GM12878 (cell line): ENCODE results near the gene DENND1B. TPM values are rescaled to one million over a fixed set of nuclear protein-coding genes. Genes with fewer than 3 reads are reported as not detected.

Source experiments
- ATAC-seq: fragments of 200-7000 bp; cut with Tn5 transposase; 3 replicates; pipeline ENCODE4 v1.9.1; 2020; ENCODE audit warnings: mild to moderate bottlenecking, moderate library complexity
- BruUV-seq: library from RNA; stranded (reverse); fragments of 400-500 nt; replicated peaks from 2 replicates; lab custom pipeline; 2021; lab: Mats Ljungman, UMichigan
- CTCF ChIA-PET: fragments of 300-600 bp; sonication (Branson Sonifier 250); formaldehyde crosslinking; extraction: SDS; loops from one replicate; lab custom pipeline; 2021; ENCODE audit warnings: inconsistent platforms; lab: Yijun Ruan, JAX
- POLR2A ChIA-PET: fragments of 350-600 bp; formaldehyde crosslinking; extraction: SDS; loops from one replicate; lab custom pipeline; 2021; ENCODE audit warnings: inconsistent platforms; lab: Charles Lee
- RAD21 ChIA-PET: fragments of 300-600 bp; sonication (Branson Sonifier 250); formaldehyde crosslinking; loops from one replicate; lab custom pipeline; 2023; ENCODE audit warnings: antibody characterized with exemption; ENCODE audit not compliant: unreplicated experiment; lab: Charles Lee
- SMC1A ChIA-PET: fragments of 300-600 bp; sonication (Branson Sonifier 250); formaldehyde crosslinking; loops from one replicate; lab custom pipeline; 2023; ENCODE audit not compliant: unreplicated experiment, uncharacterized antibody; lab: Charles Lee
- DNase-seq: peaks from one replicate; pipeline ENCODE4 v3.0.0-alpha.2; 2011; ENCODE audit warnings: low read depth, low spot score
- FAIRE-seq: peaks from 3 replicates; lab custom pipeline; 2011; peaks lifted over from hg19 to GRCh38; lab: Jason Lieb, UNC
- H2AFZ ChIP-seq: 2 replicates; pipeline ENCODE4 v1.6.0; 2011; ENCODE audit warnings: low read depth, low read length, control low read depth; ENCODE audit not compliant: control insufficient read depth
- H3K27ac ChIP-seq: 2 replicates; pipeline ENCODE4 v1.5.1; 2011; ENCODE audit warnings: control low read depth; ENCODE audit not compliant: control insufficient read depth, insufficient read depth
- H3K27me3 ChIP-seq, 2 experiments: replicated peaks in 1 of 2; 2 replicates each; pipeline versions ENCODE4 v1.6.0 to v1.6.1; 2011; ENCODE audit warnings: low read length in 1 of 2; ENCODE audit not compliant: control insufficient read depth in 2 of 2, insufficient read depth in 2 of 2
- H3K36me3 ChIP-seq, 2 experiments: 2 replicates each; pipeline ENCODE4 v1.5.1; 2011; ENCODE audit warnings: low read length in 1 of 2; ENCODE audit not compliant: control insufficient read depth in 2 of 2, insufficient read depth in 2 of 2
- H3K4me1 ChIP-seq: 2 replicates; pipeline ENCODE4 v1.6.1; 2011; ENCODE audit warnings: mild to moderate bottlenecking, low read length, moderate library complexity, mixed read lengths; ENCODE audit not compliant: control insufficient read depth, insufficient read depth
- H3K4me2 ChIP-seq: 2 replicates; pipeline ENCODE4 v1.6.0; 2011; ENCODE audit warnings: control low read depth; ENCODE audit not compliant: control insufficient read depth, insufficient read depth
- H3K4me3 ChIP-seq: fragments of 200-600 bp; sonication (generic); 2 replicates; pipeline ENCODE4 v1.5.1; 2016
- H3K79me2 ChIP-seq: 2 replicates; pipeline ENCODE4 v1.6.0; 2011; ENCODE audit warnings: low read length; ENCODE audit not compliant: control insufficient read depth, insufficient read depth
- H3K9ac ChIP-seq: 2 replicates; pipeline ENCODE4 v1.8.0; 2011; ENCODE audit warnings: low read length, control low read depth, mixed read lengths; ENCODE audit not compliant: control insufficient read depth, insufficient read depth
- H3K9me3 ChIP-seq: replicated peaks from 3 replicates; pipeline ENCODE4 v1.5.1; 2011; ENCODE audit warnings: mild to moderate bottlenecking, low read length; ENCODE audit not compliant: control insufficient read depth, insufficient read depth
- H4K20me1 ChIP-seq: 2 replicates; pipeline ENCODE4 v1.6.0; 2011; ENCODE audit not compliant: control insufficient read depth, insufficient read depth
- NKRF ChIP-seq: fragments of 450-650 bp; conservative IDR thresholded peaks from 2 replicates; pipeline ENCODE4 v1.6.1; 2017; ENCODE audit warnings: mild to moderate bottlenecking, moderate library complexity
- RAD51 ChIP-seq: fragments of 450-650 bp; IDR thresholded peaks from 2 replicates; pipeline ENCODE4 v1.6.1; 2016; ENCODE audit warnings: moderate library complexity, mild to moderate bottlenecking, inconsistent platforms
- SPI1 ChIP-seq: IDR thresholded peaks from 2 replicates; pipeline ENCODE4 v1.6.1; 2011; ENCODE audit warnings: low read depth, mild to moderate bottlenecking, low read length, moderate library complexity, borderline replicate concordance; ENCODE audit not compliant: insufficient read depth
- ZNF24 ChIP-seq: fragments of 450-650 bp; IDR thresholded peaks from 2 replicates; pipeline ENCODE4 v1.6.1; 2017; ENCODE audit warnings: antibody characterized with exemption, mild to moderate bottlenecking
- ZNF687 ChIP-seq: fragments of 450-650 bp; IDR thresholded peaks from 2 replicates; pipeline ENCODE4 v1.6.1; 2017; ENCODE audit warnings: mild to moderate bottlenecking, moderate library complexity
- WGBS: methylation state at CpG from one replicate; pipeline ENCODE4 v1.1.6; 2016; ENCODE audit warnings: low lambda C conversion rate; ENCODE audit not compliant: insufficient replicate concordance, insufficient coverage; ENCODE audit errors: missing lambda C conversion rate; 5-methylcytosine and 5-hydroxymethylcytosine counted together
- in situ Hi-C: fragments of 300-500 bp; cut with MboI; formaldehyde crosslinking; loops from 9 replicates; pipeline ENCODE4 v1.14.3; 2018; ENCODE audit warnings: mixed read lengths
- intact Hi-C: fragments of 100-400 bp; cut with micrococcal nuclease; formaldehyde crosslinking; loops from one replicate; pipeline ENCODE4 v1.14.2; 2022; ENCODE audit not compliant: unreplicated experiment
- polyA plus RNA-seq, 11 experiments: library from polyadenylated mRNA; depleted of rRNA in 4 of 11; unstranded in 6 of 11; stranded (reverse) in 5 of 11; fragments of >200 nt; fragmentation: Nextera tagmentation in 4 of 11; fragmentation: Illumina TruSeq in 1 of 11; extraction: Ambion mirVana in 4 of 11; extraction: Trizol in 1 of 11; gene quantifications; 1 replicate in 1 of 11; 2 replicates in 10 of 11; pipeline versions ENCODE4 v1.2.1 to v1.2.3, GENCODE V29; 2011 to 2016; ENCODE audit warnings: inconsistent platforms in 2 of 11, missing spikeins in 2 of 11, low read depth in 1 of 11
- total RNA-seq, 4 experiments: library from RNA; depleted of rRNA in 3 of 4; stranded (reverse); fragments of >200 nt in 3 of 4; fragmentation: Illumina TruSeq in 1 of 4; extraction: Trizol in 1 of 4; gene quantifications; 2 replicates each; pipeline versions ENCODE4 v1.2.1 to v1.2.3, GENCODE V29; 2013 to 2021
- TF ChIP-seq, protein P1 (sequence below): fragments of 450-650 bp; IDR thresholded peaks from 2 replicates; pipeline ENCODE4 v1.6.1; 2016; ENCODE audit warnings: mild to moderate bottlenecking

Gene DENND1B
- total and polyA plus RNA-seq, 10 of the 15 experiments (the other 5 are each of a cell fraction or from before 2014, with no cell fraction given) = 1.7 to 10.7 (median 8.0) TPM

- H4K20me1 ChIP-seq = no peaks in the 10 kb centered on the region
- no peak overlapping the region for H3K9ac ChIP-seq
- H3K79me2 ChIP-seq = no peaks in the 10 kb centered on the region
- CTCF ChIA-PET = no interaction called here
- no peak overlapping the region for H3K4me3 ChIP-seq
- WGBS = 9% methylated on average over 3 of the region's 3 CpGs
- no peak overlapping the region for H3K4me2 ChIP-seq
- no peak for FAIRE-seq
- no peaks in the 10 kb centered on the region for H3K36me3 ChIP-seq
- H3K27me3 ChIP-seq = no peaks in the 10 kb centered on the region
- intact Hi-C loops (no loop called here), in situ Hi-C loops (no loop called here)
- no peak overlapping the region for H3K27ac ChIP-seq
- SMC1A ChIA-PET = no interaction called here
- POLR2A ChIA-PET = no interaction called here
- TF ChIP-seq NKRF = no peak
- no peak for TF ChIP-seq RAD51
- no peak for TF ChIP-seq ZNF687
- TF ChIP-seq, protein P1, sequence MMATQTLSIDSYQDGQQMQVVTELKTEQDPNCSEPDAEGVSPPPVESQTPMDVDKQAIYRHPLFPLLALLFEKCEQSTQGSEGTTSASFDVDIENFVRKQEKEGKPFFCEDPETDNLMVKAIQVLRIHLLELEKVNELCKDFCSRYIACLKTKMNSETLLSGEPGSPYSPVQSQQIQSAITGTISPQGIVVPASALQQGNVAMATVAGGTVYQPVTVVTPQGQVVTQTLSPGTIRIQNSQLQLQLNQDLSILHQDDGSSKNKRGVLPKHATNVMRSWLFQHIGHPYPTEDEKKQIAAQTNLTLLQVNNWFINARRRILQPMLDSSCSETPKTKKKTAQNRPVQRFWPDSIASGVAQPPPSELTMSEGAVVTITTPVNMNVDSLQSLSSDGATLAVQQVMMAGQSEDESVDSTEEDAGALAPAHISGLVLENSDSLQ = no peak
- no peak for TF ChIP-seq ZNF24
- TF ChIP-seq SPI1 = no peak
- no TSS peak for BruUV-seq
- no peak for ATAC-seq
- no peaks in the 10 kb centered on the region for H3K4me1 ChIP-seq
- no peak for DNase-seq
- no peaks in the 10 kb centered on the region for H3K9me3 ChIP-seq
- no peak overlapping the region for H2AFZ ChIP-seq
- RAD21 ChIA-PET = no interaction called here
Observed at GRCh38 chr1:197465528-197466327, 309.6 kb downstream of the DENND1B start.
